ENCODE results near the gene HMGA1.

DNA sequence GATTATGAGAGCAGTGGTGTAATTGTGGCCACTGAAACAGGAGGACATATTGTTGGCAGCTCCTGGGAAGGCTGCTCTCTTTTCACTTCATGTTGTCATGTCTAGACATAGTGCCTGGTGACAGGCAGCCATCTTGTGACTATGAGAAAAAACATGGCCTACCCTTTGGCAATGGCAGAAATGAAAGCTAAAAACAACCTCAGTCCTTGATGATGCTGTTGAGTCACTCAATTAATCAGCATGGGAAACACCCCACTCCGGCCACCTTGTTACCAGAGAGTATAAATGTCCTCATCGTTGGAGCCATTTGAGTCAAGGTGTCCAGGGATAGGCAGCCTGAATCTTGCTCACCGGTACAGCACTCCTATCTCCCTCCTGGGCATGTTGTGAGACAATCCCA, 31.2 kb upstream of the HMGA1 start:
- no peak for TF ChIP-seq EZH2phosphoT487 (IDR thresholded peaks at IDR 0.05; ENCODE audit: insufficient read depth, low read depth)
- no peak for TF ChIP-seq EZH2 (IDR thresholded peaks at IDR 0.05; ENCODE audit: insufficient read depth, poor library complexity, severe bottlenecking)
